IMR-90 (cell line): ENCODE data around the gene BCL11B. TPM values are rescaled to one million over a fixed set of nuclear protein-coding genes. Genes with fewer than 3 reads are reported as not detected.

ENCODE experiments used
- ATAC-seq: fragments of 200-7000 bp; cut with Tn5 transposase; 2 replicates; pipeline ENCODE4 v1.9.1; 2020; ENCODE audit warnings: low read depth, mild to moderate bottlenecking, moderate library complexity
- BruUV-seq: library from RNA; stranded (reverse); fragments of 400-500 nt; replicated peaks from 2 replicates; lab custom pipeline; 2021; lab: Mats Ljungman, UMichigan
- CTCF ChIA-PET: fragments of 300-600 bp; formaldehyde crosslinking; extraction: SDS; loops from one replicate; lab custom pipeline; 2021; ENCODE audit warnings: antibody characterized with exemption; lab: Yijun Ruan, JAX
- POLR2A ChIA-PET: fragments of 300-600 bp; sonication (Branson Sonifier 250); formaldehyde crosslinking; loops from one replicate; lab custom pipeline; 2022; ENCODE audit warnings: antibody characterized with exemption; ENCODE audit not compliant: unreplicated experiment; lab: Charles Lee
- DNase-seq: peaks from one replicate; pipeline ENCODE4 v3.0.0; 2013
- H2AFZ ChIP-seq: replicated peaks from 2 replicates; pipeline ENCODE3; 2013; ENCODE audit warnings: low read length, mild to moderate bottlenecking; ENCODE audit not compliant: poor library complexity
- H2AK5ac ChIP-seq: 2 replicates; pipeline ENCODE4 v1.6.1; 2013; ENCODE audit warnings: low read depth, low read length, inconsistent platforms
- H2AK9ac ChIP-seq: replicated peaks from 2 replicates; pipeline ENCODE3; 2013; ENCODE audit warnings: mild to moderate bottlenecking, low read depth, low read length, moderate library complexity; ENCODE audit not compliant: poor library complexity
- H2BK120ac ChIP-seq: 2 replicates; pipeline ENCODE4 v1.6.1; 2013; ENCODE audit warnings: low read depth, low read length, inconsistent platforms
- H2BK15ac ChIP-seq: 3 replicates; pipeline ENCODE4 v1.6.1; 2013; ENCODE audit warnings: low read depth, low read length, inconsistent platforms
- H2BK20ac ChIP-seq: 2 replicates; pipeline ENCODE4 v1.6.1; 2013; ENCODE audit warnings: low read depth, mild to moderate bottlenecking, inconsistent platforms, low read length, moderate library complexity
- H2BK5ac ChIP-seq: 2 replicates; pipeline ENCODE4 v1.6.1; 2013; ENCODE audit warnings: mild to moderate bottlenecking, low read depth, low read length, inconsistent platforms; ENCODE audit not compliant: poor library complexity, severe bottlenecking
- H3K14ac ChIP-seq: replicated peaks from 2 replicates; pipeline ENCODE4 v1.6.1; 2013; ENCODE audit warnings: low read depth, low read length, inconsistent platforms
- H3K18ac ChIP-seq: 2 replicates; pipeline ENCODE4 v1.6.1; 2013; ENCODE audit warnings: low read depth, low read length, control low read depth
- H3K23ac ChIP-seq: 2 replicates; pipeline ENCODE4 v1.6.1; 2013; ENCODE audit warnings: low read depth, low read length, inconsistent platforms
- H3K27ac ChIP-seq: 2 replicates; pipeline ENCODE4 v1.5.1; 2013; ENCODE audit warnings: mild to moderate bottlenecking, control low read depth, low read length; ENCODE audit not compliant: insufficient read depth
- H3K27me3 ChIP-seq: 2 replicates; pipeline ENCODE4 v1.6.1; 2013; ENCODE audit warnings: low read length; ENCODE audit not compliant: control insufficient read depth, insufficient read depth
- H3K36me3 ChIP-seq: 2 replicates; pipeline ENCODE4 v1.6.1; 2013; ENCODE audit warnings: low read length, mixed read lengths; ENCODE audit not compliant: control insufficient read depth, insufficient read depth
- H3K4ac ChIP-seq: 2 replicates; pipeline ENCODE4 v1.6.1; 2013; ENCODE audit warnings: low read depth, low read length, inconsistent platforms
- H3K4me1 ChIP-seq: 2 replicates; pipeline ENCODE4 v1.6.1; 2013; ENCODE audit warnings: low read length, mixed read lengths; ENCODE audit not compliant: control insufficient read depth, insufficient read depth
- H3K4me2 ChIP-seq: 2 replicates; pipeline ENCODE4 v1.6.1; 2013; ENCODE audit warnings: low read depth, mild to moderate bottlenecking, control low read depth, low read length, moderate library complexity
- H3K4me3 ChIP-seq: 2 replicates; pipeline ENCODE4 v1.5.1; 2013; ENCODE audit warnings: low read depth, mild to moderate bottlenecking, control low read depth, low read length, moderate library complexity; ENCODE audit not compliant: insufficient read depth
- H3K56ac ChIP-seq: 2 replicates; pipeline ENCODE4 v1.6.1; 2013; ENCODE audit warnings: low read length, inconsistent platforms; ENCODE audit not compliant: insufficient read depth; ENCODE audit errors: extremely low read depth
- H3K79me1 ChIP-seq, 2 experiments: 2 replicates each; pipeline ENCODE4 v1.6.1; 2013; ENCODE audit warnings: low read length in 2 of 2, inconsistent platforms in 1 of 2, low read depth in 1 of 2
- H3K9ac ChIP-seq: 2 replicates; pipeline ENCODE4 v1.6.1; 2013; ENCODE audit warnings: low read depth, low read length, control low read depth
- H3K9me1 ChIP-seq: 2 replicates; pipeline ENCODE4 v1.6.1; 2013; ENCODE audit warnings: low read length, inconsistent platforms; ENCODE audit not compliant: insufficient read depth
- H3K9me3 ChIP-seq: 2 replicates; pipeline ENCODE4 v1.6.1; 2013; ENCODE audit warnings: low read length; ENCODE audit not compliant: control insufficient read depth, insufficient read depth
- H4K20me1 ChIP-seq: 2 replicates; pipeline ENCODE4 v1.6.1; 2013; ENCODE audit warnings: low read length, inconsistent platforms; ENCODE audit not compliant: insufficient read depth
- H4K5ac ChIP-seq: 2 replicates; pipeline ENCODE4 v1.6.1; 2013; ENCODE audit warnings: mild to moderate bottlenecking, low read depth, low read length, control low read depth
- H4K8ac ChIP-seq, 2 experiments: 2 replicates each; pipeline ENCODE4 v1.6.1; 2013; ENCODE audit warnings: low read depth in 2 of 2, low read length in 2 of 2, control low read depth in 1 of 2, inconsistent platforms in 1 of 2
- H4K91ac ChIP-seq: 2 replicates; pipeline ENCODE4 v1.6.1; 2013; ENCODE audit warnings: low read depth, low read length, inconsistent platforms; ENCODE audit not compliant: insufficient read depth
- BHLHE40 ChIP-seq: fragments of 150-350 bp; IDR thresholded peaks from 2 replicates; pipeline ENCODE4 v1.6.1; 2016; ENCODE audit warnings: mild to moderate bottlenecking, low read depth, low read length
- CEBPB ChIP-seq: IDR thresholded peaks from 2 replicates; pipeline ENCODE4 v1.6.1; 2012; ENCODE audit warnings: low read depth, low read length, improper control_type of control experiment
- CHD1 ChIP-seq: IDR thresholded peaks from 2 replicates; pipeline ENCODE4 v1.6.1; 2012; ENCODE audit warnings: low read depth, low read length, improper control_type of control experiment
- CTCF ChIP-seq: conservative IDR thresholded peaks from 2 replicates; pipeline ENCODE4 v1.5.1; 2012; ENCODE audit warnings: mild to moderate bottlenecking, low read depth, low read length, improper control_type of control experiment
- ELK1 ChIP-seq: fragments of 150-350 bp; IDR thresholded peaks from 2 replicates; pipeline ENCODE4 v1.6.1; 2016; ENCODE audit warnings: low read depth, mild to moderate bottlenecking, low read length, moderate library complexity, borderline replicate concordance
- FOS ChIP-seq: fragments of 150-350 bp; IDR thresholded peaks from 2 replicates; pipeline ENCODE4 v1.6.1; 2016; ENCODE audit warnings: low read depth, low read length
- MAFK ChIP-seq: IDR thresholded peaks from 2 replicates; pipeline ENCODE4 v1.6.1; 2012; ENCODE audit warnings: low read depth, low read length, improper control_type of control experiment
- MAZ ChIP-seq: IDR thresholded peaks from 2 replicates; pipeline ENCODE4 v1.6.1; 2012; ENCODE audit warnings: low read depth, mild to moderate bottlenecking, low read length, improper control_type of control experiment, moderate library complexity, borderline replicate concordance
- MXI1 ChIP-seq: IDR thresholded peaks from 2 replicates; pipeline ENCODE4 v1.6.1; 2012; ENCODE audit warnings: low read depth, mild to moderate bottlenecking, low read length, moderate library complexity, borderline replicate concordance
- NFE2L2 ChIP-seq: fragments of 150-350 bp; IDR thresholded peaks from 2 replicates; pipeline ENCODE4 v1.6.1; 2016; ENCODE audit warnings: low read depth, mild to moderate bottlenecking, low read length
- POLR2A ChIP-seq: IDR thresholded peaks from 2 replicates; pipeline ENCODE4 v1.6.1; 2012; ENCODE audit warnings: mild to moderate bottlenecking, low read depth, low read length
- RAD21 ChIP-seq: IDR thresholded peaks from 2 replicates; pipeline ENCODE4 v1.6.1; 2012; ENCODE audit warnings: low read length, improper control_type of control experiment
- RCOR1 ChIP-seq: IDR thresholded peaks from 2 replicates; pipeline ENCODE4 v1.6.1; 2012; ENCODE audit warnings: mild to moderate bottlenecking, low read length, improper control_type of control experiment; ENCODE audit not compliant: insufficient replicate concordance
- RFX5 ChIP-seq: IDR thresholded peaks from 2 replicates; pipeline ENCODE4 v1.8.0; 2012; ENCODE audit warnings: low read depth, mild to moderate bottlenecking, low read length, moderate library complexity
- SMC3 ChIP-seq: fragments of 150-350 bp; IDR thresholded peaks from 2 replicates; pipeline ENCODE4 v1.6.1; 2016; ENCODE audit warnings: low read depth, mild to moderate bottlenecking, antibody characterized with exemption, low read length, moderate library complexity
- USF2 ChIP-seq: fragments of 150-350 bp; IDR thresholded peaks from 2 replicates; pipeline ENCODE4 v1.6.1; 2017; ENCODE audit warnings: mild to moderate bottlenecking, antibody characterized with exemption, low read length, low read depth
- WGBS, 2 experiments: methylation state at CpG; one replicate each; pipeline versions ENCODE4 v1.1.5 to v1.1.7; 2013; ENCODE audit warnings: missing lambda C conversion rate in 2 of 2; ENCODE audit not compliant: insufficient read length in 1 of 2; ENCODE audit errors: extremely low coverage in 2 of 2; 5-methylcytosine and 5-hydroxymethylcytosine counted together
- dilution Hi-C: fragments of 300-500 bp; cut with HindIII; formaldehyde crosslinking; loops from one replicate; pipeline ENCODE4 v1.14.3; 2018; ENCODE audit warnings: low sequenced_read_pairs; ENCODE audit not compliant: unreplicated experiment
- in situ Hi-C: fragments of 300-500 bp; cut with MboI; formaldehyde crosslinking; loops from 3 replicates; pipeline ENCODE4 v1.14.3; 2019; ENCODE audit warnings: low sequenced_read_pairs, inconsistent platforms, mixed read lengths
- intact Hi-C: fragments of 100-400 bp; cut with micrococcal nuclease; formaldehyde crosslinking; loops from 2 replicates; pipeline ENCODE4 v1.10.0; 2022
- polyA plus RNA-seq, 3 experiments: library from polyadenylated mRNA; depleted of rRNA; stranded (reverse); fragments of >200 nt; gene quantifications; 2 replicates each; pipeline ENCODE4 v1.2.3, GENCODE V29; 2012; ENCODE audit warnings: low replicate concordance in 1 of 3
- total RNA-seq: library from RNA; depleted of rRNA; stranded (reverse); fragments of >200 nt; gene quantifications from 2 replicates; pipeline ENCODE4 v1.2.3, GENCODE V29; 2012

Gene BCL11B
- total and polyA plus RNA-seq, 2 of the 4 experiments (the other 2 are of a cell fraction) = under 0.01 TPM; not detected in 1

- WGBS, 2 experiments = 5% methylated on average over 2 of the region's 7 CpGs; no CpG with 5 or more reads in 1 of the 2 experiments
- no peak overlapping the region for H3K14ac ChIP-seq
- no peak overlapping the region for H3K9ac ChIP-seq
- in situ Hi-C loops (no loop called here), dilution Hi-C loops (no loop called here), intact Hi-C loops (no loop called here)
- H2AFZ ChIP-seq = no peak overlapping the region
- no peak overlapping the region for H2AK5ac ChIP-seq
- no peak overlapping the region for H2AK9ac ChIP-seq
- no peaks in the 10 kb centered on the region; the same call in 1 of the 2 replicates for H3K9me1 ChIP-seq
- no peak overlapping the region for H3K27ac ChIP-seq
- H3K23ac ChIP-seq = no peak overlapping the region
- no peak overlapping the region for H4K91ac ChIP-seq
- H3K4me2 ChIP-seq = no peak overlapping the region
- POLR2A ChIA-PET = no interaction called here
- H4K20me1 ChIP-seq = no peaks in the 10 kb centered on the region
- no peaks in the 10 kb centered on the region for H3K27me3 ChIP-seq
- no TSS peak for BruUV-seq
- no peaks in the 10 kb centered on the region for H3K79me1 ChIP-seq
- no peak overlapping the region for H2BK5ac ChIP-seq
- H2BK15ac ChIP-seq = no peak overlapping the region
- H3K18ac ChIP-seq = no peak overlapping the region
- no peaks in the 10 kb centered on the region for H3K4me1 ChIP-seq
- DNase-seq (no peak), ATAC-seq (no peak)
- no peaks in the 10 kb centered on the region for H3K36me3 ChIP-seq
- CTCF ChIA-PET = no interaction called here
- no peak overlapping the region for H3K56ac ChIP-seq
- no peak overlapping the region for H3K4me3 ChIP-seq
- no peak overlapping the region for H4K8ac ChIP-seq
- no peak overlapping the region for H2BK20ac ChIP-seq
- no peak for TF ChIP-seq RCOR1
- no peak for TF ChIP-seq RAD21
- no peak for TF ChIP-seq MAZ
- TF ChIP-seq POLR2A = no peak
- no peak for TF ChIP-seq ELK1
- TF ChIP-seq MAFK = no peak
- no peak for TF ChIP-seq FOS
- TF ChIP-seq CTCF = no peak
- TF ChIP-seq MXI1 = no peak
- no peak for TF ChIP-seq USF2
- no peak for TF ChIP-seq CEBPB
- no peak for TF ChIP-seq BHLHE40
- no peak for TF ChIP-seq NFE2L2
- no peak for TF ChIP-seq RFX5
- no peak for TF ChIP-seq SMC3
- TF ChIP-seq CHD1 = no peak
- no peak overlapping the region for H3K4ac ChIP-seq
- no peak overlapping the region for H4K5ac ChIP-seq
- H3K9me3 ChIP-seq = peaks cover 24% of the 10 kb centered on the region
- no peak overlapping the region for H2BK120ac ChIP-seq
Measured at GRCh38 chr14:99212199-99212598, 59.8 kb downstream of the BCL11B start.
